SK-N-SH (cell line): ENCODE results near the gene GRB7. TPM values are rescaled to one million over a fixed set of nuclear protein-coding genes. Genes with fewer than 3 reads are reported as not detected.

Experiments
- CTCF ChIA-PET: fragments of 300-600, 350-600 bp; formaldehyde crosslinking; extraction: SDS; loops from one replicate; lab custom pipeline; 2021; lab: Yijun Ruan, JAX
- POLR2A ChIA-PET: fragments of 350-600 bp; sonication (Branson Sonifier 250); formaldehyde crosslinking; extraction: SDS; loops from one replicate; lab custom pipeline; 2020; ENCODE audit warnings: antibody characterized with exemption, inconsistent platforms; lab: Yijun Ruan, JAX
- DNase-seq: peaks from one replicate; pipeline ENCODE4 v3.0.0; 2012
- H2AFZ ChIP-seq: fragments of 200-600 bp; sonication (generic); 2 replicates; pipeline ENCODE4 v1.8.1; 2016; ENCODE audit warnings: antibody characterized with exemption, mild to moderate bottlenecking, low read depth
- H3F3A ChIP-seq: fragments of 200-600 bp; sonication (generic); replicated peaks from 2 replicates; pipeline ENCODE3; 2016; ENCODE audit warnings: antibody characterized with exemption, mild to moderate bottlenecking; ENCODE audit not compliant: insufficient read depth
- H3K27ac ChIP-seq, 2 experiments: fragments of 200-500 bp in 1 of 2; fragments of 200-600 bp in 1 of 2; sonication (Bioruptor generic) in 1 of 2; sonication (generic), shearing (Covaris generic) in 1 of 2; 2 replicates each; pipeline versions ENCODE4 v1.5.1 to v1.6.1; 2014 to 2016; ENCODE audit warnings: low read depth in 2 of 2, inconsistent platforms in 1 of 2, low read length in 1 of 2, mild to moderate bottlenecking in 1 of 2, mixed read lengths in 1 of 2
- H3K27me3 ChIP-seq: fragments of 200-600 bp; sonication (generic), shearing (Covaris generic); 2 replicates; pipeline ENCODE4 v1.6.1; 2016; ENCODE audit warnings: mixed run types; ENCODE audit not compliant: insufficient read depth
- H3K36me3 ChIP-seq, 2 experiments: fragments of 200-500 bp in 1 of 2; fragments of 200-600 bp in 1 of 2; sonication (Bioruptor generic) in 1 of 2; sonication (generic) in 1 of 2; replicated peaks in 1 of 2; 2 replicates each; pipeline versions ENCODE3 to v1.5.1; 2014 to 2016; ENCODE audit warnings: low read length in 1 of 2, mild to moderate bottlenecking in 1 of 2; ENCODE audit not compliant: insufficient read depth in 2 of 2, control insufficient read depth in 1 of 2
- H3K4me1 ChIP-seq, 2 experiments: fragments of 200-500 bp in 1 of 2; fragments of 200-600 bp in 1 of 2; sonication (Bioruptor generic) in 1 of 2; sonication (generic), shearing (Covaris generic) in 1 of 2; 2 replicates each; pipeline versions ENCODE4 v1.5.1 to v1.6.1; 2014 to 2016; ENCODE audit warnings: low read depth in 1 of 2, low read length in 1 of 2, mixed run types in 1 of 2; ENCODE audit not compliant: insufficient read depth in 2 of 2, control insufficient read depth in 1 of 2
- H3K4me2 ChIP-seq: fragments of 200-600 bp; sonication (generic), shearing (Covaris generic); 2 replicates; pipeline ENCODE4 v1.6.1; 2017; ENCODE audit warnings: mixed run types
- H3K4me3 ChIP-seq, 2 experiments: fragments of 200-500 bp in 1 of 2; fragments of 200-600 bp in 1 of 2; sonication (Bioruptor generic) in 1 of 2; sonication (generic), shearing (Covaris generic) in 1 of 2; 2 replicates each; pipeline versions ENCODE4 v1.5.1 to v1.8.1; 2014 to 2016; ENCODE audit warnings: low read depth in 2 of 2, inconsistent platforms in 1 of 2, low read length in 1 of 2, mild to moderate bottlenecking in 1 of 2, mixed read lengths in 1 of 2, moderate library complexity in 1 of 2
- H3K79me2 ChIP-seq: fragments of 200-600 bp; sonication (generic); 2 replicates; pipeline ENCODE4 v1.8.1; 2017; ENCODE audit warnings: mild to moderate bottlenecking; ENCODE audit not compliant: insufficient read depth
- H3K9ac ChIP-seq: fragments of 200-600 bp; sonication (generic); 2 replicates; pipeline ENCODE4 v1.6.1; 2017; ENCODE audit warnings: mixed run types
- H3K9me2 ChIP-seq: fragments of 200-600 bp; sonication (generic); 2 replicates; pipeline ENCODE4 v1.6.1; 2017; ENCODE audit warnings: mixed run types
- H3K9me3 ChIP-seq: fragments of 200-600 bp; sonication (generic); 2 replicates; pipeline ENCODE4 v1.6.1; 2017; ENCODE audit warnings: mixed run types, mild to moderate bottlenecking, moderate library complexity
- H4K20me1 ChIP-seq: fragments of 200-600 bp; sonication (generic); 2 replicates; pipeline ENCODE4 v1.6.1; 2017; ENCODE audit warnings: mild to moderate bottlenecking, mixed run types; ENCODE audit not compliant: insufficient read depth
- CHD2 ChIP-seq: fragments of 150-350 bp; IDR thresholded peaks from 2 replicates; pipeline ENCODE4 v1.6.1; 2018; ENCODE audit warnings: low read length; ENCODE audit not compliant: partially characterized antibody
- EP300 ChIP-seq, 2 experiments: IDR thresholded peaks; 2 replicates each; pipeline versions ENCODE4 v1.4.0 to v1.6.1; 2012; ENCODE audit warnings: borderline replicate concordance in 1 of 2, low read depth in 1 of 2, low read length in 1 of 2
- GATA2 ChIP-seq: sonication (generic); formaldehyde crosslinking; IDR thresholded peaks from 2 replicates; pipeline ENCODE4 v1.5.0; 2020; ENCODE audit warnings: mild to moderate bottlenecking, missing genetic modification reagents
- IRF3 ChIP-seq: fragments of 150-350 bp; IDR thresholded peaks from 2 replicates; pipeline ENCODE4 v1.6.1; 2016; ENCODE audit warnings: mild to moderate bottlenecking, low read depth, low read length
- JUND ChIP-seq: IDR thresholded peaks from 2 replicates; pipeline ENCODE4 v1.4.0; 2012
- MEF2A ChIP-seq: IDR thresholded peaks from 2 replicates; pipeline ENCODE4 v1.4.0; 2012; ENCODE audit warnings: low read depth, borderline replicate concordance
- MXI1 ChIP-seq: IDR thresholded peaks from 2 replicates; pipeline ENCODE4 v1.6.1; 2012; ENCODE audit warnings: mild to moderate bottlenecking, low read depth, low read length, improper control_type of control experiment
- PBX3 ChIP-seq: IDR thresholded peaks from 2 replicates; pipeline ENCODE4; 2012
- RAD21 ChIP-seq: IDR thresholded peaks from 2 replicates; pipeline ENCODE4 v1.6.1; 2012; ENCODE audit warnings: mild to moderate bottlenecking, low read length
- RCOR1 ChIP-seq: fragments of 150-350 bp; IDR thresholded peaks from 2 replicates; pipeline ENCODE4 v1.6.1; 2017; ENCODE audit warnings: antibody characterized with exemption, low read length
- SIN3A ChIP-seq: IDR thresholded peaks from 2 replicates; pipeline ENCODE4 v1.6.1; 2012; ENCODE audit warnings: low read depth, mild to moderate bottlenecking, low read length, moderate library complexity, borderline replicate concordance
- SMC3 ChIP-seq: IDR thresholded peaks from 2 replicates; pipeline ENCODE4 v1.6.1; 2012; ENCODE audit warnings: low read depth, low read length, improper control_type of control experiment
- TAF1 ChIP-seq: IDR thresholded peaks from 2 replicates; pipeline ENCODE4 v1.6.1; 2012; ENCODE audit warnings: low read depth, mild to moderate bottlenecking, low read length, moderate library complexity, borderline replicate concordance
- TEAD4 ChIP-seq: IDR thresholded peaks from 2 replicates; pipeline ENCODE4 v1.4.0; 2012; ENCODE audit warnings: mild to moderate bottlenecking, borderline replicate concordance; ENCODE audit not compliant: insufficient read depth
- USF2 ChIP-seq: fragments of 150-350 bp; IDR thresholded peaks from 2 replicates; pipeline ENCODE4 v1.6.1; 2017; ENCODE audit warnings: antibody characterized with exemption, low read length, low read depth, borderline replicate concordance
- YY1 ChIP-seq: IDR thresholded peaks from 2 replicates; pipeline ENCODE4 v1.4.0; 2012; ENCODE audit warnings: low read depth, mild to moderate bottlenecking
- ZBTB33 ChIP-seq: IDR thresholded peaks from 2 replicates; pipeline ENCODE4 v1.4.0; 2012; ENCODE audit warnings: low read depth, borderline replicate concordance
- WGBS: methylation state at CpG from one replicate; pipeline ENCODE4 v1.1.6; 2017; ENCODE audit warnings: low lambda C conversion rate; 5-methylcytosine and 5-hydroxymethylcytosine counted together
- polyA plus RNA-seq, 3 experiments: library from polyadenylated mRNA; depleted of rRNA; stranded (reverse); fragments of >200 nt; gene quantifications; 2 replicates each; pipeline ENCODE4 v1.2.3, GENCODE V29; 2012

GRB7 gene
- polyA plus RNA-seq, 1 of the 3 experiments (the other 2 are of a cell fraction): not detected

- CTCF ChIA-PET: interaction anchor here (0.9 kb wide), 1 partner anchor 85 kb away, joined by 3 read pairs; no protein-coding TSS in a partner anchor
Observed at GRCh38 chr17:39706921-39707337, 30.8 kb upstream of the GRB7 start.

More at GRCh38 chr17:39706921-39707337, 30.8 kb upstream of the GRB7 start:
- H3K4me2 ChIP-seq: no peak overlapping the region
- H3K9me3 ChIP-seq: no peaks in the 10 kb centered on the region
- H3K27ac ChIP-seq: no peak overlapping the region
- no peaks in the 10 kb centered on the region for H3K9me2 ChIP-seq
- no peak overlapping the region for H2AFZ ChIP-seq
- no peak overlapping the region for H3K4me3 ChIP-seq
- TF ChIP-seq MXI1 (no peak), IRF3 (no peak), SMC3 (no peak), EP300 (IDR thresholded peaks at IDR 0.05; ENCODE audit: borderline replicate concordance in 1 of 2, low read depth in 1 of 2, low read length in 1 of 2) (no peak), RAD21 (no peak), CHD2 (no peak), SIN3A (no peak), JUND (no peak), USF2 (no peak), GATA2 (no peak), YY1 (no peak), ZBTB33 (no peak), PBX3 (no peak), TAF1 (no peak), TEAD4 (no peak), MEF2A (no peak), RCOR1 (no peak)
- no peaks in the 10 kb centered on the region for H3F3A ChIP-seq
- H3K27me3 ChIP-seq: no peaks in the 10 kb centered on the region; the same call in 1 of the 2 replicates
- no peaks in the 10 kb centered on the region for H3K36me3 ChIP-seq
- 32% methylated on average over 2 of the region's 7 CpGs for WGBS
- H3K4me1 ChIP-seq: no peaks in the 10 kb centered on the region
- H3K79me2 ChIP-seq: no peaks in the 10 kb centered on the region
- POLR2A ChIA-PET: no interaction called here
- H3K9ac ChIP-seq: no peak overlapping the region
- no peaks in the 10 kb centered on the region for H4K20me1 ChIP-seq
- DNase-seq: no peak
